SK-N-MC (cell line): ENCODE results near the gene METTL22.
"Not testable (repeated sequence)": the region's sequence is repeated elsewhere in the genome, so short reads cannot be mapped to it uniquely, and the experiment has no call there.

ENCODE experiments used
- DNase-seq: peaks from one replicate; pipeline ENCODE4 v3.0.0-alpha.2; 2011; ENCODE audit warnings: low read depth, low spot score
- H3K27ac ChIP-seq: fragments of 200-600 bp; sonication (generic); 2 replicates; pipeline ENCODE4 v1.5.1; 2016; ENCODE audit warnings: mixed run types
- H3K36me3 ChIP-seq: fragments of 200-600 bp; sonication (generic); 2 replicates; pipeline ENCODE4 v1.6.1; 2017; ENCODE audit warnings: antibody characterized with exemption, low read length, mixed read lengths; ENCODE audit not compliant: insufficient read depth
- H3K4me3 ChIP-seq: fragments of 200-600 bp; sonication (generic); 2 replicates; pipeline ENCODE4 v1.5.1; 2016
- H3K9ac ChIP-seq: fragments of 200-600 bp; sonication (generic); 2 replicates; pipeline ENCODE4 v1.8.0; 2017; ENCODE audit warnings: mixed run types, mixed read lengths; ENCODE audit not compliant: insufficient read length
- H3K9me3 ChIP-seq: fragments of 200-600 bp; sonication (generic); 2 replicates; pipeline ENCODE4 v1.6.1; 2017; ENCODE audit warnings: low read depth, mild to moderate bottlenecking, antibody characterized with exemption, low read length, moderate library complexity, mixed read lengths
- EZH2 ChIP-seq: fragments of 200-600 bp; sonication (generic); IDR thresholded peaks from one replicate; pipeline ENCODE4 v1.6.1; 2017; ENCODE audit warnings: antibody characterized with exemption
- FOXP2 ChIP-seq: optimal IDR thresholded peaks from 2 replicates; pipeline ENCODE3; 2011; ENCODE audit warnings: mild to moderate bottlenecking, moderate library complexity; ENCODE audit not compliant: insufficient read depth; ENCODE audit errors: extremely low read length, control extremely low read depth
- POLR2AphosphoS5 ChIP-seq: IDR thresholded peaks from 2 replicates; pipeline ENCODE4 v1.6.1; 2012; ENCODE audit warnings: mild to moderate bottlenecking, low read depth, low read length, borderline replicate concordance

Gene METTL22

DNA sequence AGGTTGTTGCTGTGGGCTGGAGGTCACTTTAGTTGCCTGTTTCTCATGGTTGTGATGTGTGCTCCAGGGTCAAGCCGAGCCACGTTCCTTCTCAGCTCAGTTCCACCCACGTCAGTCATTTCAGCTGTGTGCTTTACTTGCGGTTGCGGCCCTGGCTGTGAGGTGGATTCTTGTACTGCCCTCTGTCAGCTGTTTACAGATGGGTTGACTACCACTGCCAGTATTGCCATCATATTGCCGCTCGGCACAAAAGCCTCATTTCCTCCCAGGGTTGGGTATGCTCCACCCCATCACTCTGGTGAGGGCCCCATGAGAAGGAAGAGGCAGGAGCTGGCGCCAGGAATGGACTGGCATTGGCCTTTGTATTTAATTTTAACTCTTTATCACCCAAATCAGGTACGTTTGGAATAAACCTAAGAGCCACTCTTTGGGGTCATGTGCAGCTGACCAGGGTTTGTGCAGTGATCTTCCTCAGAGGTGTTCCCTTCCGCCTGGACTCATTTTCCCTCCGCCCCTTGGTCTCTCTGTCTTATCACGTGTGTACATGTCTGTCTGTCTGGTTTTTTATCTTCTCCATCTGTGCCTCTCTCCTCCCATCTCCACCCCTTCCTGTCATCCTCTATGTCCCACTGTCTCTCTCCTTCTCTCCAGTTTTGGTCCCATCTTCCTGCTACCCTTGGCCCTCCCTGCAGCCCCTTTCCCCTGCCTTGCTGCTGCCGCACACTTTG is 25.0 kb downstream of the METTL22 start:
- no peak for DNase-seq
- no peak overlapping the region for H3K9ac ChIP-seq
- H3K9me3 ChIP-seq: no peaks in the 10 kb centered on the region
- peaks cover 65% of the 10 kb centered on the region for H3K36me3 ChIP-seq
- no peak for TF ChIP-seq EZH2
- no peak for TF ChIP-seq FOXP2
- no peak for TF ChIP-seq POLR2AphosphoS5
- no peak overlapping the region for H3K27ac ChIP-seq
- no peak overlapping the region for H3K4me3 ChIP-seq

DNA sequence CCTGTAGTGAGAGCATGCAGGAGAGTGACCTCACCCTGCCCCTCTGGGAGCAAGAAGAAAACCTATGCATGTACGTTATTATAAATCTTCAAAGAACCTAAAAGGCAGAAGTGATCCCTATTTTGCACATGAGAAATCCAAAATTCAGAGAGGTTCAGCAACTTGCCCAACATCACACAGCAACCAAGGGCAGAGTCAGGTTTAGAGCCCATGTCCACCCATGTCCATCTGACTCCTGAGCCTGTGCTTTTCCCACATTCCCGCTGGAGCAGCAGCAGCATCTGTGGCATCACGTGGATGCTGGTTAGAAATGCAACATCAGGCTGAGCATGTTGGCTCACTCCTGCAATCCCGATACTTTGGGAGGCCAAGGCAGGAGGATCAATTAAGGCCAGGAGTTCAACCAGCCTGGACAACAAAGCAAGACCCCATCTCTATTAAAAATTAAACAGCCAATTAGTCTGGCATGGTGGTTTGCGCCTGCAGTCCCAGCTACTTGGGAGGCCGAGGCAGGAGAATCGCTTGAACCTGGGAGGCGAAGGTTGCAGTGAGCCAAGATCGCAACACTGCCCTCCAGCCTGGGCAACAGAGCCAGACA is 26.3 kb downstream of the METTL22 start:
- H3K36me3 ChIP-seq: peaks cover 52% of the 10 kb centered on the region
- no peak for DNase-seq
- no peak overlapping the region for H3K27ac ChIP-seq

GRCh38 chr16:8648877-8649276 is 27.4 kb downstream of the METTL22 start:
- TF ChIP-seq EZH2 (no peak), POLR2AphosphoS5 (no peak), FOXP2 (no peak)
- Histone ChIP-seq H3K36me3 (peaks cover 41% of the 10 kb centered on the region), H3K4me3 (no peak overlapping the region)

More for the DNA sequence above, 26.3 kb downstream of the METTL22 start:
- Histone ChIP-seq H3K4me3 (no peak overlapping the region), H3K9ac (no peak overlapping the region), H3K9me3 (no peaks in the 10 kb centered on the region)
- no peak for TF ChIP-seq POLR2AphosphoS5
- TF ChIP-seq EZH2: no peak
- TF ChIP-seq FOXP2: no peak

GRCh38 chr16:8649829-8650554 is 28.5 kb downstream of the METTL22 start:
- H3K9me3 ChIP-seq: no peaks in the 10 kb centered on the region
- TF ChIP-seq POLR2AphosphoS5 (no peak; the same call in 1 of the 2 replicates), FOXP2 (no peak), EZH2 (no peak)
- H3K4me3 ChIP-seq: no peak overlapping the region
- no peak for DNase-seq
- H3K27ac ChIP-seq: no peak overlapping the region
- H3K36me3 ChIP-seq: peaks cover 30% of the 10 kb centered on the region
- H3K9ac ChIP-seq: no peak overlapping the region

More at GRCh38 chr16:8648877-8649276, 27.4 kb downstream of the METTL22 start:
- DNase-seq: no peak
- H3K9me3 ChIP-seq: no peaks in the 10 kb centered on the region
- no peak overlapping the region for H3K9ac ChIP-seq
- H3K27ac ChIP-seq: no peak overlapping the region

DNA sequence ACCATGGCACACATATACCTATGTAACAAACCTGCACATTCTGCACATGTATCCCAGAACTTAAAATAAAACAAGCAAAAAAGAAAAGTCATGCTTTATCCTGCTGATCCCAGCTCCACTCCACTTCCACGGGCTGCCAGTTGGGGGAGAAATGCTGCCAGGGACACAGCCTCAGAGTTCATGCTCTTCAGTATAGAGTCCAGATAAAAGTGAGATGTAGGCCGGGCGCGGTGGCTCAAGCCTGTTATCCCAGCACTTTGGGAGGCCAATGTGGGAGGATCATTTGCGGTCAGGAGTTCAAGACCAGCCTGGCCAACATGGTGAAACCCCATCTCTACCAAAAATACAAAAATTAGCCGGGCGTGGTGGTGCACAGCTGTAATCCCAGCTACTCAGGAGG is 30.5 kb downstream of the METTL22 start:
- not testable (repeated sequence) for H3K9me3 ChIP-seq, H3K9ac ChIP-seq, DNase-seq, H3K27ac ChIP-seq, H3K4me3 ChIP-seq
- peaks cover 10% of the 10 kb centered on the region for H3K36me3 ChIP-seq

DNA sequence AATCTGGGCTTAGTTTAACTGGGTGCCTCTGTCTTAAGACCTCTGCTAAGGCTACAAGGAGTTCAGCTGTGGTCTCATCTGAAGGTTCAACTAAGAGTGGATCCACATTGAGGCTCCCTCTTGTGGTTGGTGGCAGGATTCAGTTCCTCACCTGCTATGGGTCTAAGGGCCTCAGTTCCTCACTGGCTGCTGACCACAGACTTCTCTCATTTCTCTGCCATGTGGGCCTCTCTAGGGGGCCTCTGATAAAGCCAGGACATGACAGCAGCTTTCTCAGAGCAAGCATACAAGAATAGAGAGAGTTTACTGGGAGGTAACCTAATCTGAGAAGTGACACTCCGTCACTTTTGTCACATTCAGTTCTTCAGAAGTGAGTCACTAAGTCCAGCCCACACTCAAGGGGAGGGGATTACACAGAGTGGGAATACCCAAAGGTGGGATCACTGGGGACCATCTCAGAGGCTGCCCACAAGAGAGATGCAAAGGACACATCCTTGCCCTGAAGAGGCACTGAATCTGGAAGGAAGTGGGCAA is 33.8 kb downstream of the METTL22 start:
- Histone ChIP-seq H3K27ac (no peak overlapping the region), H3K9ac (no peak overlapping the region), H3K9me3 (no peaks in the 10 kb centered on the region), H3K36me3 (no peaks in the 10 kb centered on the region), H3K4me3 (no peak overlapping the region)
- DNase-seq: no peak
- TF ChIP-seq FOXP2: no peak
- no peak for TF ChIP-seq EZH2
- TF ChIP-seq POLR2AphosphoS5: no peak

- no peak overlapping the region for H3K27ac ChIP-seq
- H3K9ac ChIP-seq: no peak overlapping the region
- no peak overlapping the region for H3K4me3 ChIP-seq
- no peak for DNase-seq
- TF ChIP-seq FOXP2 (no peak), EZH2 (no peak), POLR2AphosphoS5 (no peak)
- no peaks in the 10 kb centered on the region for H3K36me3 ChIP-seq
- no peaks in the 10 kb centered on the region for H3K9me3 ChIP-seq
Measured at GRCh38 chr16:8656376-8656775, 34.9 kb downstream of the METTL22 start.

GRCh38 chr16:8660841-8661301 is 39.4 kb downstream of the METTL22 start:
- no peaks in the 10 kb centered on the region for H3K9me3 ChIP-seq
- TF ChIP-seq EZH2: no peak
- TF ChIP-seq FOXP2: no peak
- no peak for TF ChIP-seq POLR2AphosphoS5
- H3K9ac ChIP-seq: no peak overlapping the region
- no peaks in the 10 kb centered on the region for H3K36me3 ChIP-seq
- no peak for DNase-seq
- no peak overlapping the region for H3K27ac ChIP-seq
- no peak overlapping the region for H3K4me3 ChIP-seq
